Gastrocnemius medialis (tissue), 4 donors: ENCODE measurements around the gene TCOF1. TPM values are rescaled to one million over a fixed set of nuclear protein-coding genes. Genes with fewer than 3 reads are reported as not detected.

Experiments used
- ATAC-seq, 2 donors: fragments of 150-250 bp; one replicate each; pipeline ENCODE4 v1.9.1; 2016
- DNase-seq, 2 donors: peaks; one replicate each; pipeline ENCODE4 v3.0.0-alpha.2; 2019
- H3K27ac ChIP-seq, 4 donors: fragments of 200-600 bp; sonication (generic); 1 replicate in 1 of 4; 2 replicates in 3 of 4; pipeline ENCODE4 v1.5.1; 2016 to 2018; ENCODE audit warnings: mild to moderate bottlenecking in 2 of 4, moderate library complexity in 1 of 4
- H3K27me3 ChIP-seq, 3 donors: fragments of 200-600 bp; sonication (generic) in 2 of 3; 1 replicate in 1 of 3; 2 replicates in 2 of 3; pipeline versions ENCODE4 v1.5.1 to v1.6.0; 2016 to 2019; ENCODE audit warnings: mild to moderate bottlenecking in 1 of 3, moderate library complexity in 1 of 3
- H3K36me3 ChIP-seq, 2 donors: fragments of 200-600 bp; sonication (generic) in 1 of 2; one replicate each; pipeline ENCODE4 v1.5.1; 2017 to 2018
- H3K4me1 ChIP-seq, 2 donors: fragments of 200-600 bp; sonication (generic) in 1 of 2; one replicate each; pipeline ENCODE4 v1.5.1; 2016 to 2017; ENCODE audit warnings: mild to moderate bottlenecking in 2 of 2
- H3K4me3 ChIP-seq, 4 donors: fragments of 200-600 bp; sonication (generic) in 3 of 4; 1 replicate in 1 of 4; 2 replicates in 3 of 4; pipeline ENCODE4 v1.5.1; 2016 to 2019; ENCODE audit warnings: mild to moderate bottlenecking in 2 of 4
- H3K9me3 ChIP-seq, 3 donors: fragments of 200-600 bp; sonication (generic) in 2 of 3; 1 replicate in 1 of 3; 2 replicates in 2 of 3; pipeline ENCODE4 v1.5.1; 2016 to 2019
- POLR2A ChIP-seq, 2 donors: fragments of 450-650 bp; IDR thresholded peaks; one replicate each; pipeline ENCODE4 v1.6.1; 2017; ENCODE audit warnings: antibody characterized with exemption in 2 of 2, mild to moderate bottlenecking in 2 of 2, moderate library complexity in 2 of 2
- in situ Hi-C, 4 donors: fragments of 200-750 bp; cut with MboI; loops; one replicate each; pipeline versions ENCODE4 v1.15.0 to v1.8.0; 2017; ENCODE audit warnings: low sequenced_read_pairs in 4 of 4
- intact Hi-C: fragments of 100-400 bp; cut with DNase I; formaldehyde crosslinking; loops from one replicate; pipeline ENCODE4 v1.15.1; 2023; ENCODE audit warnings: low total_unique reads
- total RNA-seq, 4 donors: library from RNA; depleted of rRNA; stranded (reverse); fragments of >200 nt; gene quantifications; one replicate each; pipeline versions ENCODE4 v1.1.0 to v1.2.3, GENCODE V29; 2016
- TF ChIP-seq, protein P1 (sequence below), 5 experiments: fragments of 450-650 bp in 3 of 5; fragments of 200-600 bp in 2 of 5; sonication (generic) in 2 of 5; IDR thresholded peaks in 4 of 5; conservative IDR thresholded peaks in 1 of 5; 1 replicate in 4 of 5; 2 replicates in 1 of 5; pipeline ENCODE4 v1.5.1; 2016 to 2019; ENCODE audit warnings: antibody characterized with exemption in 5 of 5, mild to moderate bottlenecking in 3 of 5, moderate library complexity in 3 of 5

TCOF1 gene
- total RNA-seq, 4 donors from 2014 or later: 22.1 to 31.7 (median 27.1) TPM

DNA sequence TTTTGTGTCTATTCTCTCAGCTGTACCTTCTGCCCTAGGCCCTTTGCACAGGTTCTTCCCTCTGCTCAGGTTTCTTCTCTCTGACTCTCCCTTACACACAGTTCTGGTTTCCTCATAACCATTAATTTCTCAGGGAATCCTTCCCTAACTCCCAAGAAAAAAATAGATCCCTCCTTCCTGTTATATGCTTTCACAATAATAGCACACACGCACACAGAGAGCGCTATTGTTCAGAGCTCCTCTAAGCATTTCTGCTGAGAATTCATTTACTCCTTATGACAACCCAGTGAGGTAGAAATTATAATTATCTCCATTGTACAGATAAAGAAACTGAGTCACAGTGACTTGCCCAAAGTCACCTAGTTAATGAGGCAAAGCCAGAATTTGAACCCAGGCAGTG, 1.7 kb upstream of the TCOF1 start:
- intact Hi-C loops: loop anchor here (5.0 to 10.0 kb wide), 4 partner anchors 82 to 402 kb away; partner anchors contain the start of gene DCTN4

DNA sequence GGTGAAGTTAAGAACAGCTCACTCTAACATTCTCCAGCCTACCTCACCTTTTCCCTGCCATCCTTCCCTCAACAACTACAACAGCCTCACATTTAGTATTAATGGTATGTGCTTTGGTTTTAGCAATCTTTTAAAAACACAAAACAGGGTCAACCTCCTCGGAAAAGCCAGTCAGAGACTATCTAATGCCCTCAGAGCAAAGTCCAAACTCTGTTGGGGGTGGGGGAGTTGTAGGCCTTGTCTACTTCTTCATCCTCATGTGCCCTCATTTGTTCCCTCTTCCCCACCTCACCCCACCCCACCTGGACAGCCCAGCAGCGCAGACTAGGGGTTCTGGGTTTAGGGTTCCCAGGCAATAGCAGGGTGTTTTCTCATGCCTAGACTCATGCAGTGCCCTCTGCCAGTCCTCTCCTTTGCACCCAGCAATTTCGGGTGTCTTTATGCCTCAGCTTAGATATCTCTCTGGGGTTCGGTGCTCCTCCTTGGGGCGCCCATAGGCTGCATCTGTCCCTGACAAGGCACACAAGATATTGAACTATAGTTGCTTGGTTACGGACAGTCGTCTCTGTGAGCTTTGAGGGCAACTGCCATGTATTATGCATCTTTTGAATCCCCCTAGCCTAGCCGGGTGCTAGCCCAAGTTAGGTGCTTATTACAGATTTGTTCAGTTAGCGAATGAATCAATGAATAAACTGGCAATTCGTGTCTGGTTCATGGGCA, 762 bp upstream of the TCOF1 start:
- DNase-seq (no peak), ATAC-seq (peak; percentile 3 to 6)
- peak overlapping the region; percentile 77 to 85 (median 78) for H3K27ac ChIP-seq
- TF ChIP-seq, protein P1, sequence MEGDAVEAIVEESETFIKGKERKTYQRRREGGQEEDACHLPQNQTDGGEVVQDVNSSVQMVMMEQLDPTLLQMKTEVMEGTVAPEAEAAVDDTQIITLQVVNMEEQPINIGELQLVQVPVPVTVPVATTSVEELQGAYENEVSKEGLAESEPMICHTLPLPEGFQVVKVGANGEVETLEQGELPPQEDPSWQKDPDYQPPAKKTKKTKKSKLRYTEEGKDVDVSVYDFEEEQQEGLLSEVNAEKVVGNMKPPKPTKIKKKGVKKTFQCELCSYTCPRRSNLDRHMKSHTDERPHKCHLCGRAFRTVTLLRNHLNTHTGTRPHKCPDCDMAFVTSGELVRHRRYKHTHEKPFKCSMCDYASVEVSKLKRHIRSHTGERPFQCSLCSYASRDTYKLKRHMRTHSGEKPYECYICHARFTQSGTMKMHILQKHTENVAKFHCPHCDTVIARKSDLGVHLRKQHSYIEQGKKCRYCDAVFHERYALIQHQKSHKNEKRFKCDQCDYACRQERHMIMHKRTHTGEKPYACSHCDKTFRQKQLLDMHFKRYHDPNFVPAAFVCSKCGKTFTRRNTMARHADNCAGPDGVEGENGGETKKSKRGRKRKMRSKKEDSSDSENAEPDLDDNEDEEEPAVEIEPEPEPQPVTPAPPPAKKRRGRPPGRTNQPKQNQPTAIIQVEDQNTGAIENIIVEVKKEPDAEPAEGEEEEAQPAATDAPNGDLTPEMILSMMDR (IDR thresholded peaks at IDR 0.05 in 4 of 5, conservative IDR thresholded peaks at IDR 0.05 in 1 of 5): no peak
- TF ChIP-seq POLR2A (IDR thresholded peaks at IDR 0.05): no peak
- intact Hi-C loops (loop anchor here (5.0 to 10.0 kb wide), 4 partner anchors 81 to 401 kb away; partner anchors contain the start of gene DCTN4), in situ Hi-C loops (no loop called here)
- no peaks in the 10 kb centered on the region for H3K9me3 ChIP-seq
- H3K4me1 ChIP-seq: peaks cover 12 to 14% of the 10 kb centered on the region in 2 donors
- H3K36me3 ChIP-seq: peaks cover 0 to 9% of the 10 kb centered on the region in 2 donors
- no peaks in the 10 kb centered on the region for H3K27me3 ChIP-seq
- peak overlapping the region; percentile 74 to 92 (median 78) for H3K4me3 ChIP-seq

More for the DNA sequence above, 1.7 kb upstream of the TCOF1 start:
- no peak for TF ChIP-seq POLR2A (IDR thresholded peaks at IDR 0.05)
- TF ChIP-seq, protein P1 (IDR thresholded peaks at IDR 0.05 in 4 of 5, conservative IDR thresholded peaks at IDR 0.05 in 1 of 5): no peak
- H3K27me3 ChIP-seq: no peaks in the 10 kb centered on the region
- no peak for ATAC-seq
- H3K27ac ChIP-seq: no peak overlapping the region
- no peaks in the 10 kb centered on the region for H3K36me3 ChIP-seq
- in situ Hi-C loops: no loop called here
- no peak overlapping the region for H3K4me3 ChIP-seq
- DNase-seq: no peak
- peaks cover 15 to 18% of the 10 kb centered on the region in 2 donors for H3K4me1 ChIP-seq
- H3K9me3 ChIP-seq: no peaks in the 10 kb centered on the region

DNA sequence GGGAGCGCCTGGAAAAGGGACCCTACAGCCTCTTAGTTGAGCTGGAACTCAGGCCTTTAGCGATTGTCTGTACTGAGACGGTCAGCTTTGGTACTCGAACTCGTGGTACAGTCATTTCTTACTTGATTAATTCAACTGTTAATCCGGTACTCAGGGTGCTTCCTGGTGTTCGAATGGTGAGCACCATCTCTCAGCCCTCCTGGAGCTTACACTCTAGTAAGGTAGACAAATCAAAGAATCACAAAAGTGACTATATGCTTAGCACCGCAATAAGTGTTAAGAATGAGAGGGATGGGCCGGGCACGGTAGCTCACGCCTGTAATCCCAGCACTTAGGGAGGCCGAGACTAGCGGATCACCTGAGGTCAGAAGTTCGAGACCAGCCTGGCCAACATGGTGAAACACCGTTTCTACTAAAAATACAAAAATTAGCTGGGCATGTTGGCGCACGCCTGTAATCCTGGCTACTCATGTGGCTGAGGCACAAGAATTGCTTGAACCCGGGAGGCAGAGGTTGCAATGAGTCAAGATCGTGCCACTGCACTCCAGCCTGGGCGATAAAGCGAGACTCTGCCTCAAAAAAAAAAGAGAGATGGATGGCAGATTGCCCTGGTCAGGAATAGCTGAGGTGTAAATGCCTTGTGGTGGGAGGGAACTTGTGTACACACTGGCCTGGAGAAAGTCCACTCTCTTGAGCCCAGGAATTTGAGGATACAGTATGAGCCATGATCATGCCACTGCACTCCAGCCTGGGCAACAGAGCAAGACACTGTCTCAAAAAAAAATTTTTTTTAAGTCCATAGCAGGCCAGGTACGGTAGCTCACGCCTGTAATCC, 981 bp downstream of the TCOF1 start:
- TF ChIP-seq, protein P1 (IDR thresholded peaks at IDR 0.05 in 4 of 5, conservative IDR thresholded peaks at IDR 0.05 in 1 of 5): no peak
- in situ Hi-C loops: no loop called here
- Histone ChIP-seq H3K27ac (peak overlapping the region; percentile 77 to 85 (median 78)), H3K27me3 (no peaks in the 10 kb centered on the region), H3K4me1 (peaks cover 12 to 14% of the 10 kb centered on the region in 2 donors), H3K4me3 (peak overlapping the region; percentile 74 to 92 (median 78)), H3K36me3 (peaks cover 0 to 26% of the 10 kb centered on the region in 2 donors), H3K9me3 (no peaks in the 10 kb centered on the region)
- intact Hi-C loops: loop anchor here (5.0 to 10.0 kb wide), 4 partner anchors 79 to 399 kb away; partner anchors contain the start of gene DCTN4
- DNase-seq: no peak
- ATAC-seq: no peak

DNA sequence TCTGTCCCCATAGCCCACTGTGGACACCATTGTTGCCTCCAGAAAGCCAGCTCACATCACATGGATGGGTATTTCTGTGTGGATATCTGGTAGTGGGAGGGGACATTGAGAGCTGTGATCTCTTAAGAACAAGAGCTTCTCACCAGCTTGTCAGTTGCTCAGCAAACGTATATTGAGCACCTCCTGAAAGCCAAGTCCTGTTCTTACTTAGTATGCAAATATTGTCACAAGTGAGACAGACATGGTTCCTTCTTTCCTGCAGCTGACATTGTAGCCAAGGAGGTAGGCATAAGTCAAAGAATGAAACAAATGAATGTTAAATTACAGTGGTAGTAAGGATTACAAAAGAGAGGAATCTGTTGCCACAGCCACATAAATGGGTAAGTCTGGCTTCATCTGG, 3.8 kb downstream of the TCOF1 start:
- Histone ChIP-seq H3K4me3 (no peak overlapping the region), H3K9me3 (no peaks in the 10 kb centered on the region), H3K36me3 (peaks cover 0 to 54% of the 10 kb centered on the region in 2 donors), H3K27ac (no peak overlapping the region), H3K4me1 (peaks cover 12 to 14% of the 10 kb centered on the region in 2 donors), H3K27me3 (no peaks in the 10 kb centered on the region)
- ATAC-seq (no peak), DNase-seq (no peak)
- in situ Hi-C loops (no loop called here), intact Hi-C loops (no loop called here)
- TF ChIP-seq POLR2A (IDR thresholded peaks at IDR 0.05): no peak
- TF ChIP-seq, protein P1 (IDR thresholded peaks at IDR 0.05 in 4 of 5, conservative IDR thresholded peaks at IDR 0.05 in 1 of 5): no peak
